Activated CD8-positive, alpha-beta T cell treated with anti-CD3 and anti-CD28 coated beads for 36 hours (primary cell): ENCODE data around the gene TAX1BP3. TPM values are rescaled to one million over a fixed set of nuclear protein-coding genes. Genes with fewer than 3 reads are reported as not detected.

ENCODE experiments used
- ATAC-seq: fragments of 200-7000 bp; cut with Tn5 transposase; one replicate; pipeline ENCODE4 v1.10.0; 2021; ENCODE audit warnings: mild to moderate bottlenecking, moderate library complexity
- CTCF ChIA-PET: fragments of 350-600 bp; sonication (Branson Sonifier 250); formaldehyde crosslinking; loops from one replicate; lab custom pipeline; 2021; ENCODE audit warnings: antibody characterized with exemption; lab: Charles Lee
- POLR2A ChIA-PET: fragments of 350-600 bp; sonication (Branson Sonifier 250); formaldehyde crosslinking; loops from one replicate; lab custom pipeline; 2021; ENCODE audit warnings: antibody characterized with exemption; lab: Charles Lee
- DNase-seq: peaks from one replicate; pipeline ENCODE4 v3.0.0-alpha.2; 2020
- H3K27ac Mint-ChIP-seq: one replicate; pipeline ENCODE4 v1.8.0; 2021; ENCODE audit warnings: mild to moderate bottlenecking, mixed read lengths
- H3K27me3 Mint-ChIP-seq: one replicate; pipeline ENCODE4 v1.8.0; 2021; ENCODE audit warnings: mixed read lengths
- H3K36me3 Mint-ChIP-seq: one replicate; pipeline ENCODE4 v1.8.0; 2021; ENCODE audit warnings: low read depth, mixed read lengths
- H3K4me1 Mint-ChIP-seq: one replicate; pipeline ENCODE4 v1.8.0; 2021; ENCODE audit warnings: low read depth, mixed read lengths
- H3K4me3 Mint-ChIP-seq: one replicate; pipeline ENCODE4 v1.8.0; 2021; ENCODE audit warnings: mild to moderate bottlenecking, moderate library complexity, mixed read lengths
- H3K9me3 Mint-ChIP-seq: one replicate; pipeline ENCODE4 v1.8.0; 2021; ENCODE audit warnings: mixed read lengths
- intact Hi-C: fragments of 100-400 bp; cut with micrococcal nuclease; formaldehyde crosslinking; loops from one replicate; pipeline ENCODE4 v1.10.0; 2022
- total RNA-seq, 2 experiments: library from RNA; stranded (reverse); gene quantifications; one replicate each; pipeline ENCODE4 v1.2.3, GENCODE V29; 2021
- TF ChIP-seq, protein P1 (sequence below): fragments of 200-600 bp; IDR thresholded peaks from one replicate; pipeline ENCODE4 v1.8.0; 2022; ENCODE audit warnings: antibody characterized with exemption, mild to moderate bottlenecking

The TAX1BP3 gene
- total RNA-seq, 2 experiments from 2014 or later, result 14.3 to 15.1 TPM

DNA sequence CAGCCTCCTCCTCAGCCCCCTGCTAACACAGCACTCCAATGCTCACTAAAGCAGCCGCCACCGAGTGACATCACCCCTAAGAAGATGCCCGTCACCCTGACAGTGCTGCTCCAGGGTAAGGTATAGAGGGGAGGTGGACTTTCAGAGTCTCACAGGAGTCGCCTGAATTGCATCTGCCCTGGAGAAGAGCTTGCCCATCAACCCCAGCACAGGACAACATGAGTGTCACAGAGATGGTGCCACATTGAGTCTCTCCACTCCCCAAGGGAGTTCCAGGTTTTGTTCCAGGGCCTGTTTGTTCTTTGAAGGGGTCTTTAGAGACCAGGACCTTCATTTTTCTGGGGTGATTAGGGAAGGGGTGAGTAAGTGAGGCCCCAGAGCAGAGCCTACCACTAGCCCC is 29.8 kb upstream of the TAX1BP3 start:
- Mint-ChIP-seq H3K9me3 (peaks cover 14% of the 10 kb centered on the region), H3K36me3 (peaks cover 12% of the 10 kb centered on the region), H3K4me1 (peaks cover 19% of the 10 kb centered on the region), H3K27me3 (no peaks in the 10 kb centered on the region), H3K27ac (no peak overlapping the region), H3K4me3 (no peak overlapping the region)
- DNase-seq (no peak), ATAC-seq (no peak)
- TF ChIP-seq, protein P1, sequence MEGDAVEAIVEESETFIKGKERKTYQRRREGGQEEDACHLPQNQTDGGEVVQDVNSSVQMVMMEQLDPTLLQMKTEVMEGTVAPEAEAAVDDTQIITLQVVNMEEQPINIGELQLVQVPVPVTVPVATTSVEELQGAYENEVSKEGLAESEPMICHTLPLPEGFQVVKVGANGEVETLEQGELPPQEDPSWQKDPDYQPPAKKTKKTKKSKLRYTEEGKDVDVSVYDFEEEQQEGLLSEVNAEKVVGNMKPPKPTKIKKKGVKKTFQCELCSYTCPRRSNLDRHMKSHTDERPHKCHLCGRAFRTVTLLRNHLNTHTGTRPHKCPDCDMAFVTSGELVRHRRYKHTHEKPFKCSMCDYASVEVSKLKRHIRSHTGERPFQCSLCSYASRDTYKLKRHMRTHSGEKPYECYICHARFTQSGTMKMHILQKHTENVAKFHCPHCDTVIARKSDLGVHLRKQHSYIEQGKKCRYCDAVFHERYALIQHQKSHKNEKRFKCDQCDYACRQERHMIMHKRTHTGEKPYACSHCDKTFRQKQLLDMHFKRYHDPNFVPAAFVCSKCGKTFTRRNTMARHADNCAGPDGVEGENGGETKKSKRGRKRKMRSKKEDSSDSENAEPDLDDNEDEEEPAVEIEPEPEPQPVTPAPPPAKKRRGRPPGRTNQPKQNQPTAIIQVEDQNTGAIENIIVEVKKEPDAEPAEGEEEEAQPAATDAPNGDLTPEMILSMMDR, result no peak
- ChIA-PET CTCF (no interaction called here), POLR2A (interaction anchor here (1.4 to 7.6 kb wide), 2 partner anchors 12 to 25 kb away, joined by 5 to 75 read pairs; partner anchors contain the start of gene HASPIN)
- intact Hi-C loops, result no loop called here

DNA sequence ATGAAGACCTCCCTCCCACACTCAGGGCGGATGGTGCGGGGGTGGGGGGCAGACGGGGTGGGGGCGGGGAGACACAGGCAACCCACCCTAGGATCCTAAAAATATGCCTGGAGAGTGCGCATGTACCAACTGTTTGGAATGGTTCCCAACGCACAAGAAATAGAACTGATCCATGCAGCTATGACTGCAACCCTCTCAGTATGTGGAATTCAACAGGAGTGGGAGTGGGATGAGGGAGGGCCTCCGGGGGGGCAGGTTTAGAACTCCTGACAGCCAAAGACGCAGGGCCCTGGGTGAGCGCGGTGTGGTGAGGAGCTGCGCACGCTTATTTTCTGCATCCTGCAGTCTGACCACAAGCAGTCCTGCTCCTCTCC is 28.7 kb upstream of the TAX1BP3 start:
- Mint-ChIP-seq H3K27me3 (no peaks in the 10 kb centered on the region), H3K9me3 (peaks cover 7% of the 10 kb centered on the region), H3K4me3 (no peak overlapping the region), H3K27ac (no peak overlapping the region), H3K36me3 (peaks cover 3% of the 10 kb centered on the region), H3K4me1 (peaks cover 22% of the 10 kb centered on the region)
- ChIA-PET CTCF (interaction anchor here (0.6 to 3.8 kb wide), 6 partner anchors 12 to 131 kb away, joined by 3 to 22 read pairs (median 4); no protein-coding TSS in a partner anchor), POLR2A (interaction anchor here (1.5 to 7.6 kb wide), 3 partner anchors 13 to 25 kb away, joined by 4 to 75 read pairs (median 6); no protein-coding TSS in a partner anchor)
- ATAC-seq (no peak), DNase-seq (no peak)
- intact Hi-C loops, result no loop called here
- TF ChIP-seq, protein P1, result no peak

DNA sequence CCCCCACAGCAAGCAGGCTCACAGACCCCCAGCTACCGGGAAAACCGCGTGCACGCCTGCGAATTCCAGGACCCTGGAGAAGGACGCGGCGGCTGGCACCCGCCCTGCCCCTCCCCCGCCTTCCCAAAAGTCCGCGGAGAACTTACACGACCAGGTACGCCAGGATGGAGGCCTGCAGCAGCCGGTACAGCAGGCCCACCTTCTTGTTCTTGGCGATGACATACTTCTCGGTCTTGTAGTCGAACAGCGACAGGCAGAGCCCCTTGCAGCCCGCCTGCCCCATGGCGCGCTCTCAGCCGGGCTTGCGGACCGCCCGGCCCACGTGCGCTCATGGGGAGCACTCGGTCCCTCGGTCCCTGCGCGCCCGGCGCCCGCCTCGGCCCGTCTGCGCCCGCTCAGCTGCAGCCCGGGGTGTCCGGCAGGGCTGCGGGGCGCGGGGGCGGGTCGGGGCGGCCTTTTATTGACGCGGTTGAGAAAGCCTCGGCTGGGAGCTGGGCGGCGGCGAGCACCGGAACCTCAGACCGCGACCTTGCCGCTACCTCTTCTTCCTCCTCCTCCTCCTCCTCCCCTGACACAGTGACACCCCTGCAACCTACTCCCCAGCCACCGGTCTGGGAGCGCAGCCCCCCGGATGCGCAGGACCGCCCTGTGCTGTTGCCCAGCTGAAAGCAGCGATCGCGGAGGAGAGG is 27.5 kb upstream of the TAX1BP3 start, which contains the start of gene P2RX5:
P2RX5 (minus strand) TSS at position 433 of the 689 bp plus-strand sequence; CDS start at position 283, 150 bp downstream.
- Mint-ChIP-seq H3K27me3 (no peaks in the 10 kb centered on the region), H3K4me3 (peak within 1 kb of the TSS; percentile 87), H3K36me3 (peaks cover 4% of the 10 kb centered on the region), H3K4me1 (peaks cover 22% of the 10 kb centered on the region), H3K27ac (peak within 1 kb of the TSS; percentile 93), H3K9me3 (peaks cover 5% of the 10 kb centered on the region)
- intact Hi-C loops, result no loop called here
- ATAC-seq (peak; percentile 60), DNase-seq (peak; percentile 60)
- TF ChIP-seq, protein P1, result no peak
- CTCF ChIA-PET, result interaction anchor here (0.7 to 3.8 kb wide), 12 partner anchors 13 to 150 kb away, joined by 3 to 22 read pairs (median 4); partner anchors contain the start of genes HASPIN and NCBP3
- POLR2A ChIA-PET, result interaction anchor here (0.6 to 7.6 kb wide), 11 partner anchors 14 to 670 kb away, joined by 3 to 75 read pairs (median 3); partner anchors contain the start of genes EMC6 and TAX1BP3

DNA sequence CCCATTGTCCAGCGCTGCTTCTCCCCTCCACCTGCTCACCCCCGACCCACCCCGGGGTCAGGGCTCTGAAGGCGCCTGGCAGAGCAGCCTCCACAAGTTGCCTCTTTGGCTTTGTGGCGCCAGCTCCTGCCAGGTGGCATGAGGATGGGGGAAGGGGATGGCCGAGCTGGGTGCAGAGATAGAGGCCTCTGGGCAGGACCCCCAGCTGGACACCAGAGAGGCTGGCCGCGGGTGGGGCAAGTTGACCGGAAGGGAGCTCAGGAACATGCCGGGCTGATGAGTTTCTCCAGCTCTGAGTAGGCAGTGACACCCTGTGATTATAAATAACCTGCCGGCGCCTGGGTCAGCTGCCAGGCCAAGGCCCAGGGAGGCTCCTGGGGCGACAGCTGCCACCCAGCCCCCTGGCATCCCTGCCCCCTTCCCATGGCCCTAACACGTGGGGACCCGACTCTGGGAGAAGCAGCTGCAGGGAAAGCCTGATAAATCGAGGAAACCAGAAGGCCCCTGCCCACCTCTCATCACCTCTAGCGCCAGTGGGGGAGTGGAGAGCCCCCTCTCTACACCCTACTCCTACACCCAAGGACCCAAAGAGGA is 26.8 kb upstream of the TAX1BP3 start:
- intact Hi-C loops, result no loop called here
- Mint-ChIP-seq H3K9me3 (peaks cover 5% of the 10 kb centered on the region), H3K27ac (peak overlapping the region; percentile 80), H3K4me1 (peaks cover 18% of the 10 kb centered on the region), H3K36me3 (peaks cover 6% of the 10 kb centered on the region), H3K4me3 (peak overlapping the region; percentile 87), H3K27me3 (no peaks in the 10 kb centered on the region)
- ChIA-PET POLR2A (interaction anchor here (0.7 to 7.6 kb wide), 8 partner anchors 15 to 671 kb away, joined by 3 to 75 read pairs (median 3); partner anchors contain the start of genes EMC6 and TAX1BP3), CTCF (interaction anchor here (0.9 to 3.8 kb wide), 6 partner anchors 13 to 133 kb away, joined by 4 to 22 read pairs (median 6); partner anchors contain the start of gene HASPIN)
- DNase-seq (peak; percentile 18), ATAC-seq (peak; percentile 6)
- TF ChIP-seq, protein P1, result no peak
